Measurements from ENCODE around the gene GNGT1. TPM values are rescaled to one million over a fixed set of nuclear protein-coding genes. Genes with fewer than 3 reads are reported as not detected.

GNGT1 gene
- total and polyA plus RNA-seq, 2 of the 8 experiments (the other 6 are each of a cell fraction or from before 2014, with no cell fraction given), result 0.26 TPM; not detected in 1

- H2BK15ac ChIP-seq (ENCODE audit: low read length), result no peak overlapping the region
- ChIA-PET POLR2A (ENCODE audit: partially characterized antibody) (no interaction called here), CTCF (ENCODE audit: partially characterized antibody) (interaction anchor here (1.4 kb wide), 1 partner anchor 12 kb away, joined by 6 read pairs; no protein-coding TSS in a partner anchor)
- no peak overlapping the region for H2BK5ac ChIP-seq (ENCODE audit: low read depth, low read length)
- H4K8ac ChIP-seq (ENCODE audit: extremely low read depth, insufficient read depth, low read length), result no peak overlapping the region
- TF ChIP-seq SIRT6 (IDR thresholded peaks at IDR 0.05; ENCODE audit: low read length) (no peak), KDM5A (IDR thresholded peaks at IDR 0.05; ENCODE audit: low read length) (no peak), KDM1A (IDR thresholded peaks at IDR 0.05; ENCODE audit: borderline replicate concordance, low read length) (no peak), ZNF274 (IDR thresholded peaks at IDR 0.05; ENCODE audit: borderline replicate concordance, extremely low read depth, low read length) (no peak), EZH2 (IDR thresholded peaks at IDR 0.05; ENCODE audit: low read depth, low read length, severe bottlenecking) (no peak), CEBPB (IDR thresholded peaks at IDR 0.05; ENCODE audit: low read depth, low read length) (no peak), ATF3 (IDR thresholded peaks at IDR 0.05; ENCODE audit: insufficient read depth, low read depth, low read length) (no peak), BRCA1 (IDR thresholded peaks at IDR 0.05; ENCODE audit: low read depth, low read length) (no peak)
- no peak overlapping the region for H3K4me2 ChIP-seq (ENCODE audit: insufficient read depth in 1 of 2, low read depth in 2 of 2, low read length in 2 of 2)
- WGBS, 2 experiments (ENCODE audit: extremely low coverage in 1 of 2, insufficient coverage in 1 of 2, insufficient read length in 1 of 2, insufficient replicate concordance in 2 of 2, low coverage in 1 of 2, low lambda C conversion rate in 2 of 2, missing lambda C conversion rate in 1 of 2), result 90% methylated on average over 1 of the region's 1 CpG; no CpG with 5 or more reads in 1 of the 2 experiments
- H2AFZ ChIP-seq (ENCODE audit: low read length), result no peak overlapping the region
- H3K56ac ChIP-seq (replicated peaks; ENCODE audit: insufficient read length, low read depth, low read length), result no peak overlapping the region
- no peaks in the 10 kb centered on the region for H3K9me3 ChIP-seq (ENCODE audit: insufficient read depth in 2 of 2, low read depth in 1 of 2, low read length in 1 of 2)
- no peaks in the 10 kb centered on the region for H3K79me1 ChIP-seq (ENCODE audit: low read depth, low read length)
- H2BK120ac ChIP-seq (replicated peaks; ENCODE audit: low read depth, low read length), result no peak overlapping the region
- H2AK5ac ChIP-seq (ENCODE audit: low read depth, low read length), result no peak overlapping the region
- no peaks in the 10 kb centered on the region for H3K79me2 ChIP-seq (ENCODE audit: control insufficient read depth in 1 of 2, insufficient read depth in 2 of 2, low read length in 2 of 2)
- H4K91ac ChIP-seq (replicated peaks; ENCODE audit: insufficient read length, low read length), result no peak overlapping the region
- H3K23ac ChIP-seq (ENCODE audit: insufficient read length), result no peak overlapping the region
- no peak overlapping the region for H4K5ac ChIP-seq (ENCODE audit: insufficient read length, low read depth, low read length)
- no peak overlapping the region for H2BK20ac ChIP-seq (ENCODE audit: low read length)
- FAIRE-seq (no peak), DNase-seq (ENCODE audit: low read depth in 1 of 2, low spot score in 2 of 2) (no peak)
- H3K23me2 ChIP-seq (ENCODE audit: low read depth, low read length), result no peaks in the 10 kb centered on the region
- H3K14ac ChIP-seq (ENCODE audit: insufficient read length), result no peak overlapping the region
- no peaks in the 10 kb centered on the region for H4K20me1 ChIP-seq (replicated peaks in 1 of 2; ENCODE audit: control insufficient read depth in 1 of 2, insufficient read depth in 2 of 2, low read length in 2 of 2)
- H3K4me1 ChIP-seq (replicated peaks in 1 of 4; ENCODE audit: control insufficient read depth in 3 of 4, insufficient read depth in 4 of 4, low read length in 3 of 4), result no peaks in the 10 kb centered on the region
- no peak overlapping the region for H3K27ac ChIP-seq (ENCODE audit: low read depth, low read length)
- H3K18ac ChIP-seq (ENCODE audit: extremely low read depth, low read length), result no peak overlapping the region
- H2BK12ac ChIP-seq (ENCODE audit: low read depth, low read length), result no peak overlapping the region
- no peaks in the 10 kb centered on the region for H3K27me3 ChIP-seq (replicated peaks in 1 of 4; ENCODE audit: control insufficient read depth in 3 of 4, extremely low read depth in 1 of 4, insufficient read depth in 3 of 4, low read length in 3 of 4)
- no peak overlapping the region for H3K4ac ChIP-seq (replicated peaks; ENCODE audit: insufficient read length, low read depth, low read length)
- H3K36me3 ChIP-seq (ENCODE audit: control insufficient read depth in 2 of 4, insufficient read depth in 4 of 4, low read length in 3 of 4), result no peaks in the 10 kb centered on the region
- H3K9ac ChIP-seq (replicated peaks in 1 of 4; ENCODE audit: extremely low read depth in 1 of 4, low read depth in 3 of 4, low read length in 3 of 4), result no peak overlapping the region
- H3K4me3 ChIP-seq (ENCODE audit: extremely low read depth in 1 of 4, insufficient read depth in 2 of 4, low read depth in 3 of 4, low read length in 4 of 4), result no peak overlapping the region
Observed at GRCh38 chr7:93860261-93860660, 46.1 kb upstream of the GNGT1 start.
